DMS153 (cell line): ENCODE data around the gene HECTD4.

ENCODE experiments used
- DNase-seq: peaks from one replicate; lab custom pipeline; 2025; lab: John Stamatoyannopoulos, UW

The HECTD4 gene

GRCh38 chr12:112176321-112177010, 205.8 kb downstream of the HECTD4 start:
- DNase-seq: no peak

GRCh38 chr12:112175361-112176155, 206.7 kb downstream of the HECTD4 start:
- no peak for DNase-seq

- DNase-seq: no peak
Measured at GRCh38 chr12:112172556-112173324, 209.5 kb downstream of the HECTD4 start.

- no peak for DNase-seq
Measured at GRCh38 chr12:112170971-112171596, 211.1 kb downstream of the HECTD4 start.

- no peak for DNase-seq
Measured at GRCh38 chr12:112170376-112170775, 211.9 kb downstream of the HECTD4 start.

- no peak for DNase-seq
Measured at GRCh38 chr12:112169966-112170365, 212.3 kb downstream of the HECTD4 start.

GRCh38 chr12:112169161-112169872, 212.9 kb downstream of the HECTD4 start:
- no peak for DNase-seq

- no peak for DNase-seq
Measured at GRCh38 chr12:112168561-112168971, 213.7 kb downstream of the HECTD4 start.

- no peak for DNase-seq
Measured at GRCh38 chr12:112167718-112168525, 214.3 kb downstream of the HECTD4 start.

GRCh38 chr12:112167031-112167461, 215.2 kb downstream of the HECTD4 start:
- no peak for DNase-seq

GRCh38 chr12:112166051-112167015, 215.9 kb downstream of the HECTD4 start:
- DNase-seq: no peak

- DNase-seq: no peak
Measured at GRCh38 chr12:112165624-112166023, 216.6 kb downstream of the HECTD4 start.

GRCh38 chr12:112164011-112164660, 218.1 kb downstream of the HECTD4 start:
- DNase-seq: no peak

- no peak for DNase-seq
Measured at GRCh38 chr12:112163471-112163991, 218.7 kb downstream of the HECTD4 start.

GRCh38 chr12:112163056-112163455, 219.2 kb downstream of the HECTD4 start:
- DNase-seq: no peak

GRCh38 chr12:112162241-112162790, 219.9 kb downstream of the HECTD4 start:
- no peak for DNase-seq

GRCh38 chr12:112161711-112162110, 220.5 kb downstream of the HECTD4 start:
- no peak for DNase-seq

- no peak for DNase-seq
Measured at GRCh38 chr12:112160611-112161010, 221.6 kb downstream of the HECTD4 start.
